Left ventricle myocardium inferior (tissue), 1 donor: ENCODE results near the gene UBE2E2. TPM values are rescaled to one million over a fixed set of nuclear protein-coding genes. Genes with fewer than 3 reads are reported as not detected.

Source experiments
- DNase-seq: peaks from one replicate; pipeline ENCODE4 v3.0.0-alpha.2; 2020
- H3K27ac ChIP-seq: fragments of 200-600 bp; replicated peaks from 2 replicates; pipeline ENCODE4 v1.8.0; 2021
- H3K27me3 ChIP-seq: fragments of 200-600 bp; 2 replicates; pipeline ENCODE4 v1.8.0; 2021; ENCODE audit warnings: low read depth
- H3K36me3 ChIP-seq: fragments of 200-600 bp; 2 replicates; pipeline ENCODE4 v1.8.0; 2021
- H3K4me1 ChIP-seq: fragments of 200-600 bp; 2 replicates; pipeline ENCODE4 v1.8.0; 2021
- H3K4me3 ChIP-seq: fragments of 200-600 bp; 2 replicates; pipeline ENCODE4 v1.8.0; 2021; ENCODE audit warnings: mild to moderate bottlenecking, moderate library complexity
- H3K9me3 ChIP-seq: fragments of 200-600 bp; replicated peaks from 2 replicates; pipeline ENCODE4 v1.8.0; 2021
- intact Hi-C: fragments of 100-400 bp; cut with micrococcal nuclease; formaldehyde crosslinking; loops from one replicate; pipeline ENCODE4 v1.11.0; 2022
- total RNA-seq: library from RNA; stranded (reverse); fragmentation: NEBNext Ultra II Directional; extraction: Animal tissue kit (Norgen Biotek cat#: 25700); gene quantifications from one replicate; pipeline ENCODE4 v1.2.1, GENCODE V29; 2021
- TF ChIP-seq, protein P1 (sequence below): fragments of 200-600 bp; IDR thresholded peaks from 2 replicates; pipeline ENCODE4 v1.8.0; 2021; ENCODE audit warnings: antibody characterized with exemption, mild to moderate bottlenecking, borderline replicate concordance
- donor health status: DM: no; HTN: yes; CAD: no; lungs with severe emphysema.

The UBE2E2 gene
- total RNA-seq, 1 donor from 2014 or later = 47.2 TPM

DNA sequence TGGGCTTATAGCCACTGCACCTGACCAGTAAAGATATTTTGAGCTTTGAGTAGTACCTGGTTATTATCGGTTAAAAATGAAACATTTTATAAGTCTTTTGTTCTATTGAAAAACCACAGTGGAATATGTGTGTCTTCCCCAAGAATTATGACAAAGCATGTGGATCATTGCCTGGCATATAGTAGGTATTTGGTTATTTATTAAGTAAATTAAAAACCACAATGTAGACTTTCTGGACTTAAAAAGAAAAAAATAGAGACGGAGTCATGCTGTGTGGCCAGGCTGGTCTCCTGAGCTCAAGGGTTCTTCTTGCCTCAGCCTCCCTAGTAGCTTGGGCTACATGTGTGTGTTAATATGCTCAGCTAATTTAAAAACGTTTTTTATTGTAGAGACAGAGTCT, 43.5 kb downstream of the UBE2E2 start:
- Histone ChIP-seq H3K4me1 (peaks cover 20% of the 10 kb centered on the region), H3K36me3 (no peaks in the 10 kb centered on the region), H3K27me3 (no peaks in the 10 kb centered on the region), H3K27ac (no peak overlapping the region), H3K4me3 (no peak overlapping the region), H3K9me3 (no peaks in the 10 kb centered on the region)
- TF ChIP-seq, protein P1, sequence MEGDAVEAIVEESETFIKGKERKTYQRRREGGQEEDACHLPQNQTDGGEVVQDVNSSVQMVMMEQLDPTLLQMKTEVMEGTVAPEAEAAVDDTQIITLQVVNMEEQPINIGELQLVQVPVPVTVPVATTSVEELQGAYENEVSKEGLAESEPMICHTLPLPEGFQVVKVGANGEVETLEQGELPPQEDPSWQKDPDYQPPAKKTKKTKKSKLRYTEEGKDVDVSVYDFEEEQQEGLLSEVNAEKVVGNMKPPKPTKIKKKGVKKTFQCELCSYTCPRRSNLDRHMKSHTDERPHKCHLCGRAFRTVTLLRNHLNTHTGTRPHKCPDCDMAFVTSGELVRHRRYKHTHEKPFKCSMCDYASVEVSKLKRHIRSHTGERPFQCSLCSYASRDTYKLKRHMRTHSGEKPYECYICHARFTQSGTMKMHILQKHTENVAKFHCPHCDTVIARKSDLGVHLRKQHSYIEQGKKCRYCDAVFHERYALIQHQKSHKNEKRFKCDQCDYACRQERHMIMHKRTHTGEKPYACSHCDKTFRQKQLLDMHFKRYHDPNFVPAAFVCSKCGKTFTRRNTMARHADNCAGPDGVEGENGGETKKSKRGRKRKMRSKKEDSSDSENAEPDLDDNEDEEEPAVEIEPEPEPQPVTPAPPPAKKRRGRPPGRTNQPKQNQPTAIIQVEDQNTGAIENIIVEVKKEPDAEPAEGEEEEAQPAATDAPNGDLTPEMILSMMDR = no peak
- DNase-seq = no peak
- intact Hi-C loops = no loop called here

- Histone ChIP-seq H3K27me3 (no peaks in the 10 kb centered on the region), H3K9me3 (no peaks in the 10 kb centered on the region), H3K4me3 (no peak overlapping the region), H3K4me1 (peaks cover 15% of the 10 kb centered on the region), H3K27ac (no peak overlapping the region), H3K36me3 (no peaks in the 10 kb centered on the region)
- intact Hi-C loops = no loop called here
- no peak for DNase-seq
- TF ChIP-seq, protein P1 = no peak
Measured at GRCh38 chr3:23248594-23249131, 45.5 kb downstream of the UBE2E2 start.

GRCh38 chr3:23249961-23250360, 46.8 kb downstream of the UBE2E2 start:
- TF ChIP-seq, protein P1 = no peak
- Histone ChIP-seq H3K36me3 (no peaks in the 10 kb centered on the region), H3K27me3 (no peaks in the 10 kb centered on the region), H3K9me3 (no peaks in the 10 kb centered on the region), H3K4me1 (peaks cover 6% of the 10 kb centered on the region), H3K4me3 (no peak overlapping the region), H3K27ac (no peak overlapping the region)
- intact Hi-C loops = no loop called here
- no peak for DNase-seq

GRCh38 chr3:23252122-23252521, 49.0 kb downstream of the UBE2E2 start:
- Histone ChIP-seq H3K4me1 (peaks cover 24% of the 10 kb centered on the region), H3K9me3 (no peaks in the 10 kb centered on the region), H3K27ac (no peak overlapping the region), H3K4me3 (no peak overlapping the region), H3K36me3 (no peaks in the 10 kb centered on the region), H3K27me3 (no peaks in the 10 kb centered on the region)
- TF ChIP-seq, protein P1 = no peak
- no peak for DNase-seq
- intact Hi-C loops = no loop called here

DNA sequence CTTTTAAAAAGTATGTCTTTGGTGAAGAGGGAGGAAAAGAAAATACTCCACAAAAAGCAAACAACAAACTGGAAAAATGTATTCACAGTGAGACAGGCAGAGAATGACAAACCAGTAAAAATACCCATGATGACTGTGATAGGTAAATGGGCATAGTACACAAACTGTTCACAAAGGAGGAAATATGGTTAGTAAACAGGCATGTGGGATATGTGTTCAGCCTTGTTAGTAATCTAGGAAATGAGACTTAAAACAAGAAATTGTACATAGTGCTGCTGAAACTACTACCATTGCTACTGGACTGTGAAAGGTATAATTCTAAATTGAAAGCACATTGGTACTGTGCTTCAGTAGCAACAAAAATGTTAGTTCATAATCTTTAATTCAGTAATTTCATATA, 50.1 kb downstream of the UBE2E2 start:
- Histone ChIP-seq H3K27ac (no peak overlapping the region), H3K9me3 (no peaks in the 10 kb centered on the region), H3K27me3 (no peaks in the 10 kb centered on the region), H3K4me3 (no peak overlapping the region), H3K36me3 (no peaks in the 10 kb centered on the region), H3K4me1 (peaks cover 24% of the 10 kb centered on the region)
- TF ChIP-seq, protein P1 = no peak
- intact Hi-C loops = no loop called here
- no peak for DNase-seq
